Inflammatory macrophage treated with lipopolysaccharide for 4 hours (primary cell): Measurements from ENCODE around the gene MAML2.
A peak's percentile ranks its signal among the peaks of the same experiment; 100 is the strongest.

ENCODE experiments used
- DNase-seq: peaks from one replicate; pipeline ENCODE4 v3.0.0-alpha.2; 2020

Gene MAML2

DNA sequence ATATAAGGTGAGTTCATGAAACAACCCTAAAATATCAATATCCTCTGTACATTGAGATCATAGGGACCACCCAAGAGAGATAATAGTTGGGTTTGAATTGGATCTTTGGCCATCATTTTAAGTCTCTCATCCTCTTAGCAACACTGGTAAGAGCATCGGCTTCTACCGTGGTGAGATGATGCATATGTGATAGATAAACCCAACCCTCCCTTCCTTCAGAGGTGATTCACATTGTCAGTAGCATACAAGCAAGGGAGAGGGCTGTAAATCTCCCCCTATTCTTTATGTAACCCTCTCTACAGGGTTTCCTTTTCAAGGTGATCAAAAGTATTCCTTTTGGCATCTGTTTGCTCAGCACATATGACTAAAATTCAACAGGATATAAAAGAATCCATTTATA lies 316.7 kb downstream of the MAML2 start:
- no peak for DNase-seq

DNA sequence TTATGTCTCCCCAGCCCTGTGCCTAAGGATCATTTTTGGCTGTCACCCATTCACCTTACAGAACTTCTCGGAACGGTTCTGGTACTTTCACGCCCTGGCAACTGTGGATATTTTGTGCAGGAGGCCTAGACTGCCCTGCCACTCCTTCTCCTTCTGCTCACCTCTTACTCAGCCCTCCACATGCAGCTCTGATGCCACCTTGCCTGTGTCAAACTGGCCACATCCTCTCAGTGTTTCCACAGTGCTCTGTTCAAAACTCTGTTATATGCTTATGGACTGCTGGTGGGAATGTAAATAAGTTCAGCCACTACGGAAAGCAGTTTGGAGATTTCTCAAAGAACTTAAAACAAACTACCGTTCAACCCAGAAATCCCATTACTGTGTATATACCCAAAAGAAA lies 318.3 kb downstream of the MAML2 start:
- no peak for DNase-seq

DNA sequence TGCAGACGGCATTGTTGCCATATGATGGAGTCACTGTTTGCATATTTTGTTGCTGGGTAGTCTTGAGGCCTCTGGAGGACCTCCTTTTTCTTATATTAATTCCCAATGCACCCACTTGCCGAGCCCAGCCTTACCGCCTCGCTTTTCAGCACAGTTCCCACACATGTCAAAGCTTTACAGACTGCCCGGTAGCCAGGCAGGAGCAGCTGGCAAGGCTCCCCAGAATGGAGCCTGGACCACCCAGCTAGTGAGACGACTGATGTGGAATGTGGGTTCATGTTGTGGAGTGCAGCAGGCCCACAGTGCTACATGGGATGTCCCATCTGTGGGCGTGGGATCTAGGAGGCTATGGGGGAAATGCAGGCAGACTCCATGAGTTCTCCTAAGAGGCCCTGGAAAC lies 319.7 kb downstream of the MAML2 start:
- DNase-seq, result no peak

DNA sequence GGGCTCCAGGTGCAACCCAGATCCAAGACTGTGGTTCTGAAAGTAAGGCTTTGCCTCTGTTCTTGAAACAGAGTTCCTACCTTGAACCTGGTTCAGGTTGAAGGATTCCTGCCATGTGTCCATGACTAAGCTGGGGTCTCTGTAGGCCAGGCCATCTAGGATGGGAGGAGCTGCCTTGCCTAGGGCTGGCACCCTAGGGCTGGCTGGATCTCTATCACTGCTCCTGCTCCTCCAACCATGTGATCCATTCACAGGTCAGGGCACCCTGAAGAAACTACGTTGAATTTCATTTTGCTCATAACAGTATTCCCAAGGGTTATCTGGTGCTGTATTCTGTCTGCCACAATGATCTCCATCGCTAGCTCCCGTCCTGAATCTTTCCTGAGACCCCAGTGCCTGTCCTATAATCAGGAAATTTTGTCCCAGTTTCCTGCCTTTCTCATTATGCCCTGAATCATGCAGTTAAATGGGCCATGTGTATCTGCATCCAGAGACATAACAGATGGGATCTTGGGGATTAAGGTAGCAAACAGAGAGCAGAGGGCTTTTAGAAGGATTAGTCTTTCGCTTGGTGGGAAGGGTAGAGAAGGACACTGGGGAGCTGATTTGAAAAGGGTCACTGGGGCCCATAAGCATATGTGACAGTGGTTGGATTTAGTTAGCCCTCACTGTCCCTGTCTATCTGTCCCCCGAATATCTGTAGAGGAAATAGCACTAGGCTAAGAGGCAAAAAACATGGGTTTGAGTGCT lies 320.9 kb downstream of the MAML2 start:
- no peak for DNase-seq

DNA sequence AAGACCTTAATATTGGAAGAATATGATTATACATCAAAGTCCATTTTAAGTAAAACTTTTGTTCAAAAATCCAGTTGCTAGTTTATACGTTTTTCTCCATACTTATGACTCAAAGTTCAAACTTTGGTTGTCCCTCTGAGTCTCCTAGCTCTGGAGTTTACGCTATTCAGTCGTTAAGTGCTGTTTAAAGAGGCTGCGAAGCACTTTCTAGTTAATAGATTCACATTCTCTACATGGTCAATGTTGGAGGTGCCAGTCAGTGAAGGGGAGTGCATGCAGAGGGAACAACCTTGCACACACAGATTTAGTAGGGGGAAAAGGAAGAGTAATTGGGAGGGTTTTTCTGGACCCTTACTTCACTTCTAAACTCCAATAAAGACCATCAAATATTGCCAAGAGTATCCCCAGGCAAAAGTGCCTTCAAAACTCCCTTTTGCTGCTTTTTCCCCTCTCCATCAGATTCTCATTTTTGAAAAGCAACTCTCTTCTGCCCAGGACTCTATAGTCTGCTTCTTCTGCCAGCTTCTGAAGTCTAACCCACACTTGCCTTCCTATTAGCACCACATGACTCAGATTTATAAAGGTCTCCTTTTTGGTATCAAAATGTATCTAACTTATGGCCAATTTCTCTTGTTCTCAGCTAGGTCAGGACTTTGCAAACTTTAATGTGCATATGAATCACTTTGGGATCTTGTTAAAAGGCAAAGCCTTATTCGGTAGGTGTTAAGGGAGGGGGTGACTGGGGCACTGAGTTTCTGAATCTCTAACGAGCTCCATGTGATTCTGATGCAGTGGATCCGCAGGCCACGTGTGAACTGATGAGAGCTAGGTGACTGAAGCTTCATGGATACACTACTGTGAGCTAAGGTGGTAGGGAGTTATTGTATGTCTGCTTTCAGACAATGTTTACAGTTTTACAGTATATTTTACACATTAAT lies 322.9 kb downstream of the MAML2 start:
- DNase-seq, result no peak

DNA sequence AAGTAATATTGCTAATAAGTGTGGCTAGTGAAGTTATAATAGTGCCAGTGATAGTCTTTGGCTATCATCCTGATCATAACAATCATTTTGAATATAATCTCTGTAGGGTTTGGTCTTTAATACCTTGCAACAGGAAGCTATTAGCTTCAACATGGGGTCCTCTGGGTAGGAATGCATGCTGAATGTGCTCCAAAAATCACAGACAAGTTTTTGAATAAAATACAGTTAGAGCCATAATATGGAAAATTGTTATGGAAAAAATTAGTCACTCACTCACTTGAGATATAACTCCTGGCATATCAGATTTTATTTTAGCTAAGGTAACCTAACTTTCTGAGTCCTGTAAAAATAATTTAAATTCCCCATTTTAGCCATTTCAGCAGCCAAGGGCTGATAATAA lies 323.7 kb downstream of the MAML2 start:
- DNase-seq, result no peak

DNA sequence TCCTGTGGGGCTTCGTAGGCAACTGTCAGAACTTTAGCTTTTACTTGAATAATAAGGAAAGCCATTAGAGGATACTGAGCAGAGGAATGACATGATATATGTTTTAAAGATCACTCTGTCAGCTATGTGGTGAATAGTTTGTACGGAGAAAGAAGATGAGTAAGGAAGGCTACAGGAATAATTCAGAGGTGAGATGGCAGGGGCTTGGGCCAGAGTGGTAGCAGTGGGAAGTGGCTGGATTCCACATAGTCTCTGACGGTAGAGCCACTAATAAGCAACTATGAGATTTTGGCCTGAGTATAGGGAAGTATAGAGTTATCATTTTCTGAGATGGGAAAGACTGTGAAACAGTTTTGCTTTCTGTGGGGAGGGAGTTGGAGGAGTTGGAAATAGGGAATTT lies 325.1 kb downstream of the MAML2 start:
- no peak for DNase-seq

DNA sequence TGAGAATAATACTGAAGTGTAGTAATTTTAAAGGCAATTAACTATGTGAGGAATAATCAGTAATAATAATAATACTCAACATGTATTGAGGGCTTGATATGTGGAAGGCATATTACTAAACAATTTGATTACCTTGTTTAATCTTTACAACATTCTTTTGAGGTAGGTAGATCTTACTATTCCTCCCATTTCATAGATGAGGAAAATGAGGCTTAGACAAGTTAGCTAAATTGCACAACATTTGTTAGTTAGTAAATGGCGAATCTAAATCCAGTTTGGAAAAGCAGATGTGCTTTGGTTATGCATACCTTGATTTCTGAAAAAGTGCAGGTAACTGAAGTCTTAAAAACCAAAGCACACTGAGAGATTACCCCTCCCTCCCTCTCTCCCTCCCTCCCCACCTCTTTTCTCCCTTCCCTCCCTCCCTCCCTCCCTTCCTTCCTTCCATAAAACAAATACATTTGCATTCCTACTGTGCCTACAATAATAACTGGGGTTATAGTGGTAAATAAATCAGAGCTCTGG lies 326.0 kb downstream of the MAML2 start:
- no peak for DNase-seq

DNA sequence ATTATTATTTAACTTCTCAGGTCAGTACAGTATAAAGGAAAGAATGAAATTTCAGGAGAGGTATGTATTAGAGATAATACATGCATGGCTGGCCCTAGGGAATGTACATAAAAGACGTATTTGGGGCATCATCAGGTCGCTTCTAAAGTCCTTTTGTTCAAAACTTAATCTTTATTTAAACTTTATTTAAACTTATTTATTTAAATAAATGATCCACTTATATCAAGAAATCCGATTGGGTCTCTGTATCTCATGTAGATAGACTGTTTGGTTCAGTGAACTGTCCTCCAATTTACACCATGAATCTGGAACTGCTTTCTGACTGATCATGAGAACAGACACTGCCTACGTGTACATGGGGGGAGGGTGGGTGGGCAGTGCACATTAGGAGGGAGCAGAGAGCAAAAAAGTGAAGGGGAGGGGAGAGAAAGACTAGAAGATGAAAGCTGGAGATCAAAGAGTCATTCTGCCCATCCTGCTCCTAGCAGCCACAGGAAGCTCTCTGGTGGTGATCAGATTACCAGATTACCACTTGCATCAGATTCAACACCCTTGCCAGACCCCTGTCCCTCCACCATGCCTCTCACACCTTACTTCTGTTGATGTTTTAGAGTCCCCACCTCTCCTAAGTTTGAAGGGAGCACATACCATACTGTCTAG lies 327.0 kb downstream of the MAML2 start:
- DNase-seq, result no peak

DNA sequence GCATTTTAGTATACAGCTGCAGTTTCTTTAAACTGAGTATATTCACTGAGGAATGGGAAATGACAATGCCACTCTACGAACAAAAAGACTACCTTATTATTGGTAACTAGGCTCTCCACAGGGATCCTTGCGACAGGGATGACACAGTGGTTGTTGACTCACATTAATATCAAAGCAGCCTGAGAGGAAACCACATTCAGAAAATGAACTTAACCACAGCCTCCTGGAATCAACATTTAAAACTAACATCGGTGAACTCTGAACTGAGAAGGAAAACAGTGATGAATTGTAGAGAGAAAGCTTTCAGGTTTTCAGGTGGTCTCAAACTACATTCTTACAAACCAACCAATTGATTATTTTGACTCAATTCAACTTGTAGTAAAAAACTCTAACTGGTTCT lies 328.8 kb downstream of the MAML2 start:
- peak; percentile 67 for DNase-seq

DNA sequence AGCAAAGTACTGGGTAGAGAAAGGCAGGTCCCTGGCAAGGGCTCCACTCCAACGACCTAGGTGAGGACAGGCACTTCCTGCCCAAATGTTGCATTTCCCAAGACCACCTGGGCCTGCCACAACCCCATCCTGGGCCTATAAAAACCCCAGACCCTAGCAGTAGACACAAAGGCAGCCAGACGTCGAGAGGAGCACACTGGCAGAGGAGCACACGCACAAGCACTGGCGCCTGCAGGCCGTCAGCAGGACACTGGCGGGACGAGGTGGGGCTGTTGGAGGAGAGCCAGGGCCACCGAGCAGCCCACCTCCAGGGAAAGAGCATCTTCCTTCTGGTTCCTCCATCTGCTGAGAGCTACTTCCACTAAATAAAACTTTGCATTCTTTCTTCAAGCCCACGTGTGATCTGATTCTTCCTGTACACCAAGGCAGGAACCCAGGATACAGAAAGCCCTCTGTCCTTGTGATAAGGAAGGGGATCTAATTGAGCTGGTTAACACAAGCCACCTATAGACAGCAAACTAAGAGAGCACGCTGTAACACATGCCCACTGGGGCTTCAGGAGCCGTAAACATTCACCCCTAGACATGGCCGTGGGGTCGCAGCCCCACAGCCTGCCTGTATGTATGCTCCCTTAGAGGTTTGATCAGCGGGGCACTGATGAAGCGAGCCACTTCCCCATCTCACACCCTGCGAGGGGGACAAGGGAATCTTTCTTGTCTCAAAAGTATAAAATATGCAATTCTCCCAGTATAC lies 329.4 kb downstream of the MAML2 start:
- DNase-seq, result no peak

DNA sequence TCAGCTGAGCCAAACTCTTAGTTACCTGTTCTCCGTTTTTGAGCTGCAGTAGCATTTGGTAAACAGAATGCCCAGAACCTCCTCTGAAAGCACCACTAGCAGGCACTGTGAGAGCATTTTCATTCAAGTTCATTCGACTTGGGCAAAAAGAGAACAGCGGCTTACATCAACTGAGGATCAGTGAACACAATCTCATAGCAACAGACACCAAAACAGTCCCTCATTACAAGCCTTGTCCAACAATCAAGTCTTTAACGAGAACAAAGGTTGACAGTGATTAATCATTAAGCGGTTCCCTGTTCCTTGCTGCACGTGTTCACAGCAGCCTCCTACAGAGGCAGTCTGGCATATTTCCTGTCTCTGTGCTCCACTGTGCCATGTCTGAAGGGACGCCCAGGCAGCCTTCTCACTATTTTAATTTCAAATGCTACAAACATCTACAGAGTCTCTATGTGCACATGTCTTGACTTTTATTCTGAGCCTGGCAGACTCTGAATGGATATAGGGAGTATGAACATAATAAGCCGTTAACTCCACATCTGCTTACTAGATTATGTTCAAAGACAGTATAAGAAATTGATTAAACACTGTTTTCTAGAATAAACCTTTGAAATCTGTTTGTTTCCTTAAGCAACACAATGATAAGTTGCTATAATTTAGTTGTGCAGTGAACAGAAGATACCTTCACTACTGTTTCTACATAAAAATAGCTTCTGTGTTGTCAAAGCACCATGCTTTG lies 330.7 kb downstream of the MAML2 start:
- peak; percentile 69 for DNase-seq

DNA sequence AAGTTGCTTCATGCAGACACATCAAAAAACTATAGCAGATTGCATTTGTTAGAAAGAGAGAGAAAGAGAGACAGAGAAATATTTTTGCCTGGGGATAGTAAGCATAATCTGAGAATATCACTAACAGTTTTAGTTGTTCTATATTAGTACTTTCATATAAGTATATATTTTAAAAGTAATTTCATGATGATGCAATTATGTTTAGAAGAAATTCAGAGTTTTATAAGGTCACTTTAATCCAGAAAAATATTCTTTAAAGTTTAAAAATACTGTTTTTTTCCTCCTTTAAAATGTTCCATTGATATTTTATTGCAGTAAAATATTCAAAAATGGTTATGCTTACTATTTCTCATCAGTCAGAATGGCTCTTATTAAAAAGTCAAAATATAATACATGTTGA lies 332.3 kb downstream of the MAML2 start:
- DNase-seq, result no peak

DNA sequence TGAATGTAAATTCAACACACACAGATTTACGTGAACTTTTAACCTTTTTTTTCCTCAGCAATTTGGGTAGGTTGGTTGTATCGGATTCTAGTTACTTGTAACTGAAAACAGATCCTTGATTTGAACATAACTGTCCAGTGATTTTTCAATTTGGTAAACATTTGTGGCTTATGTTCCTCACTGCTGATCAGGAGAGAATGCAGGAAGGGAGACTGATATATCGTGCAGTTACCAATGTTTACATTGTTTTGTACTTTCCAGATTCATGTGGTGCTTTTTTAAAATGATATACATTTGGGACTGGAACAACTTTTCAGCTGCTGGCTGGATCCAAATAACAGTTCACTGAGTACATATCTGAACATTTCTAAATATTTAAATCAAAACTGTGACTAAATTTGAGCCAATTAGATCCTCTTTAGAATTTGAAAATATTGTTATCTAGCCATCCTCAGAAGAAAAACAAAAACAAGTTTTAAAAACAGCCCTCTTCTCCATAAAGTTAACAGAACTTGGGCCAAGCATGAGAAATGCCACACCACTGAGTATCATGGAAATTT lies 334.8 kb downstream of the MAML2 start:
- no peak for DNase-seq

DNA sequence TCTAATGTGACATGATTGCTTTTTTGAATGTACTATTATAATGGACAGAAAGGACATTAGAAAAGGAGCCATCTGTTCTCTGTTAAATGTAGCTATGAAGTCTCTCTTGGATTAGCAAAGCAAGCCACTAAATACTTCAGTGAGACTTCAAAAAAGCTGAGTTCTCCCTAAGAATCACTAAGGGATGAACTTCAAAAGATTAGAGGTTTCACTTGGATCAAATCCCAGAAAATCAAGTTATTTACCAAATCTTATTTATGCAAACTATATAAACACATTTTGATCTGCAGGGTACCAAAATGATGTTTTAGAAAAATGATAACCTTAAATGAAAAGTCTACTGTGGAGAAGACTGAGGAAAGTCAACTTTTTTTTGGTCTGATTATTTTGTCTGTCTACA lies 337.0 kb downstream of the MAML2 start:
- no peak for DNase-seq

DNA sequence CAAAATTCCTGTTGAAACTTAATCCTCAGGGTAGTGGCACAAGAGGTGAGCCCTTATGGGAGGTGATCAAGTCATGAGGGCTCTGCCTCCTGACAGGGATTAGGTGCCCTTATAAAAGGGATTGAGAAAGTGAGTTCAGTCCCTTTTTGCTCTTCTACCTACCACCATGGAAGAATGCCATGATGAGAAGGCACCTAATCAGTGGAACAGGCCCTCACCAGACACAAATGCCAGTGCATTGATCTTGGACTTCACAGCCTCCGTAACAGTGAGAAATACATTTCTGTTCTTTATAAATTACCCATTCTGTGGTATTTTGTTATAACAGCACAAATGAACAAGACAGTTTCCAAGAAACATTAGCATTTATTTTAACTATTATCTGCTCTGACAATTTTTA lies 338.1 kb downstream of the MAML2 start:
- DNase-seq, result no peak

DNA sequence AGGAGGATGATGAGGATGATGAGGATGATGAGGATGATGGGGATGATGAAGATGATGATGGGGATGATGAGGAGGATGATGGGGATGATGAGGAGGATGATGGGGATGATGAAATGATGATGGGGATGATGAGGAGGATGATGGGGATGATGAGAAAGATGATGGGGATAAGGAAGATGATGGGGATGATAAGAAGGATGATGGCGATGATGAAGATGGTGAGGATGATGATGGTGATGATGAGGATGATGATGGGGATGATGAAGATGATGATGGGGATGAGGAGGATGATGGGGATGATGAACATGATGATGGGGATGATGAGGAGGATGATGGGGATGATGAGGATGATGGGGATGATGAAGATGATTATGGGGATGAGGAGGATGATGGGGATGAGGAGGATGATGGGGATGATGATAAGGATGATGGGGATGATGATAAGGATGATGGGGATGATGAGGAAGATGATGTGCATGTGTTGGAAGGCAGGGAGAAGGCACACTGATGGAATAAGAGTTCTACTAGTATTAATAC lies 340.2 kb downstream of the MAML2 start:
- DNase-seq, result no peak

DNA sequence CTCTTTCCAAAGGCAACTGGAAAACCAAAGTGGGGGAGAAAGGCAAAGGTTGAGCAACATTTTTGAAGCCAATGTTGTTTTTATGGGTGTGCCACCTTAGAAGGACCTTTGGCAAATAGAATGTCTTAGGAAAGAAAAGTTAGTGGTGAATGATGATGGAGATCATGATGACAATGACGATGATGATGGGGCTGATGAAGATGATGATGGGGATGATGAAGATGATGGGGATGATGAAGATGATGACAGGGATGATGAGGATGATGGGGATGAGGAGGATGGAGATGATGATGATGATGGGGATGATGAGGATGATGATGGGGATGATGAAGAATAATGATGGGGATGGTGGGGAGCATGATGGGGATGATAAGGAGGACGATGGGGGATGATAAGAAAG lies 340.7 kb downstream of the MAML2 start:
- DNase-seq, result no peak

DNA sequence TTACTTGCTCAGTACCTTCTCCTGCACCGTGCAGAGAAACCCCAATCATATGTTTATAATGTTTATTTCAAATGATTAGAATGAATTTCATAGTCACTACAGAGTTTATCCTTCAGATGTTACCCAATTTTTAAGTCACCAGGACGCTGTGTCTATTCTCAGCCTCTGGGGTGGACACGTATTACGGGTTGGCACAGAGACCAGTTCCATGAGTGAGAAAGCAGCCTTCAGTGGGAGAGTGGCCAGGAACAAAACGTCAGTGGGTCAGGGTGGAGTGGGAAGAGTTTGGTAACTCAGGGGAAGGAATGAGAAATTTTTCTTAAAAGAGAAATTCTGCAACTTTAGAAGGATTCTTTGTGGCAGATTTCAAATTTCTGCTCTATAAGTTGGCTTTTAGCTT lies 342.0 kb downstream of the MAML2 start:
- no peak for DNase-seq

DNA sequence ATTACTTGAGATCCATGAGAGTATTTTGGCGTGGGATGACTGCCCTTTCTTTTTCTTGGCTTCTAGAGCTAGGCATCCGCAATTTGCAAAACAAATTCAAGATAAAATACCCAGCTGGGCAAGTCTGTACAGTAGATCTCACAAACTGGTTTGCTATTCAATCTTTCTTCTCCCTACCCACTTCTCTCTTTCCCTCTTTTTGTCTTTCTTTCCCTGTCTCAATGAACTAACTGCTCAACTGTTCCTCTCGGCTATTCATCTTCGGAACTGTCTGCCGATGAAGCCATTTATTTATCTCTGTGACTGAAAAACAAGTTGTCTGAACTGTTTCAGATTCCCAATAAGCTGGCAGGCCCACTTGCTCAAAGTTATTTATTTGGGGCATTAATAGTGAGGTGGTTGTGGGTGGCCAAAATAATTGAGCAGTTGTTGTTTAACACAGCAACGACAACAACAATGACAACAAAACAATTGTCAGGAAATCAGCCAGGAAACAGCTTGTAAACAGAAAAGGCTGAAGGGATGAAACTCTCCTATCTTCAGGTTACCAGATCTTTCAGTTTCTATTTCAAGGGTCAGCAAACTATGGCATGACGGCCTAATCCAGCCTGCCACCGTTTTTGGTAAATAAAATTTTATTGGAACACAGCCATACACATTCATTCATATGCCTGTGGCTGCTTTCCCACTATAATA lies 343.1 kb downstream of the MAML2 start:
- DNase-seq, result no peak
